Measurements from ENCODE around the gene MMRN1. TPM values are rescaled to one million over a fixed set of nuclear protein-coding genes. Genes with fewer than 3 reads are reported as not detected.

MMRN1 gene
- total RNA-seq, 1 donor from 2014 or later: 1.6 TPM

- no peak overlapping the region for H3K4me3 Mint-ChIP-seq (ENCODE audit: low read depth)
- DNase-seq (ENCODE audit: low spot score, unreplicated experiment): no peak
- H3K9me3 Mint-ChIP-seq (ENCODE audit: low read depth): peaks cover 7% of the 10 kb centered on the region
- H3K27me3 Mint-ChIP-seq: no peaks in the 10 kb centered on the region
- no peaks in the 10 kb centered on the region for H3K4me1 Mint-ChIP-seq (ENCODE audit: low read depth)
- H3K27ac Mint-ChIP-seq: no peak overlapping the region
- H3K36me3 Mint-ChIP-seq (ENCODE audit: insufficient read depth): no peaks in the 10 kb centered on the region
- TF ChIP-seq, protein P1, sequence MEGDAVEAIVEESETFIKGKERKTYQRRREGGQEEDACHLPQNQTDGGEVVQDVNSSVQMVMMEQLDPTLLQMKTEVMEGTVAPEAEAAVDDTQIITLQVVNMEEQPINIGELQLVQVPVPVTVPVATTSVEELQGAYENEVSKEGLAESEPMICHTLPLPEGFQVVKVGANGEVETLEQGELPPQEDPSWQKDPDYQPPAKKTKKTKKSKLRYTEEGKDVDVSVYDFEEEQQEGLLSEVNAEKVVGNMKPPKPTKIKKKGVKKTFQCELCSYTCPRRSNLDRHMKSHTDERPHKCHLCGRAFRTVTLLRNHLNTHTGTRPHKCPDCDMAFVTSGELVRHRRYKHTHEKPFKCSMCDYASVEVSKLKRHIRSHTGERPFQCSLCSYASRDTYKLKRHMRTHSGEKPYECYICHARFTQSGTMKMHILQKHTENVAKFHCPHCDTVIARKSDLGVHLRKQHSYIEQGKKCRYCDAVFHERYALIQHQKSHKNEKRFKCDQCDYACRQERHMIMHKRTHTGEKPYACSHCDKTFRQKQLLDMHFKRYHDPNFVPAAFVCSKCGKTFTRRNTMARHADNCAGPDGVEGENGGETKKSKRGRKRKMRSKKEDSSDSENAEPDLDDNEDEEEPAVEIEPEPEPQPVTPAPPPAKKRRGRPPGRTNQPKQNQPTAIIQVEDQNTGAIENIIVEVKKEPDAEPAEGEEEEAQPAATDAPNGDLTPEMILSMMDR (IDR thresholded peaks at IDR 0.05; ENCODE audit: unreplicated experiment): no peak
These were observed 31.1 kb upstream of the MMRN1 start for GRCh38 chr4:89863533-89863932.

DNA sequence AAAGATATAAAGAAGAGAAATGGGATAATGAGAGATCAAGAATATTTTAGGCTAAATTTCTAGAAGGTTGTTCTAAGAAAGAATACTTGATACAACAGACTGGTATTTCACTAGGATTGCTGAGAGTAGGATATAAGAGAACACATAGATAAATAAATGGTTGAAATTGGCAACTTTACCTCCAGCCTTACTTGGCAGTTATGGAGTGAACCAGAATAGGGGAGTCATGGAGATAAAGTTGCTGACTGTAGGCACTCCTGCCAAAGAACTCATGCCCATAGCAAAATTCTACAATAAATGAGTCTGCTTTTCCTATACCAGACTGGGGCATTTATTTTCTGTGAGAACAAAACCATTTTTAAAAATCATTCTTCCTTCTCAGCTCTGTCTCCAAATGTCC lies 26.4 kb upstream of the MMRN1 start:
- no peaks in the 10 kb centered on the region for H3K27me3 Mint-ChIP-seq

DNA sequence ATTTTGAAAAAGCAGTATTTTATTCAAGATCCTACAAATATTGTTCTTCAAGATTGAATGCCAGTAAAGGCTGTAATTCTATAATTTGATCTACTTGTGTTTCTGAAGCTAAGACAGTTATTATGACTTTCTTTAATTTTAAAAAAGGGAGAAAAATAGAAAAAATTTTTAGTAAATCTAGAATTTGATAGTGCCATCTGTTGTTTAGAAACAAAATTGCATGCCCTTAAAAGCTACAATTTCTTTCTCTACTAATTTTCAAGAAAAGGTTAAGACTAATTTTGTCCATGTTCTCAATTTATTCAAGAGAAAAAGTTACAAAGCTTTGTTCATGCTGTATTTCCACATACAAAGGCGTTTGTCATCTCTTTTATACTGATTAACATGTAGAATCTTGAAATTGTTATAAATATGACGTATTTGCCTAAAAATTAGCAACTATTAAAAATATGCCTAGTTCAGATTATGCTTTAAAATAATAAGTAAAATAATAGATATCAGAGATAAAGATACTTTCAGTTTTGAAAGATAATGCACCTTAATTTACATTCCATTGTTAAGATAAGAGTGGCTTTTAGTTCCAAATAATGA lies 25.6 kb upstream of the MMRN1 start:
- H3K27ac Mint-ChIP-seq: no peak overlapping the region
- TF ChIP-seq, protein P1 (IDR thresholded peaks at IDR 0.05; ENCODE audit: unreplicated experiment): peak; percentile 62
- peaks cover 5% of the 10 kb centered on the region for H3K9me3 Mint-ChIP-seq (ENCODE audit: low read depth)
- DNase-seq (ENCODE audit: low spot score, unreplicated experiment): no peak
- H3K36me3 Mint-ChIP-seq (ENCODE audit: insufficient read depth): no peaks in the 10 kb centered on the region
- H3K4me1 Mint-ChIP-seq (ENCODE audit: low read depth): no peaks in the 10 kb centered on the region
- H3K4me3 Mint-ChIP-seq (ENCODE audit: low read depth): no peak overlapping the region
- H3K27me3 Mint-ChIP-seq: no peaks in the 10 kb centered on the region

More for the DNA sequence above, 26.4 kb upstream of the MMRN1 start:
- Mint-ChIP-seq H3K27ac (no peak overlapping the region), H3K36me3 (ENCODE audit: insufficient read depth) (no peaks in the 10 kb centered on the region), H3K4me1 (ENCODE audit: low read depth) (no peaks in the 10 kb centered on the region), H3K4me3 (ENCODE audit: low read depth) (no peak overlapping the region), H3K9me3 (ENCODE audit: low read depth) (peaks cover 5% of the 10 kb centered on the region)
- TF ChIP-seq, protein P1 (IDR thresholded peaks at IDR 0.05; ENCODE audit: unreplicated experiment): no peak
- no peak for DNase-seq (ENCODE audit: low spot score, unreplicated experiment)

- Mint-ChIP-seq H3K36me3 (ENCODE audit: insufficient read depth) (no peaks in the 10 kb centered on the region), H3K27me3 (no peaks in the 10 kb centered on the region)
These were observed 23.4 kb upstream of the MMRN1 start for GRCh38 chr4:89871211-89871610.

DNA sequence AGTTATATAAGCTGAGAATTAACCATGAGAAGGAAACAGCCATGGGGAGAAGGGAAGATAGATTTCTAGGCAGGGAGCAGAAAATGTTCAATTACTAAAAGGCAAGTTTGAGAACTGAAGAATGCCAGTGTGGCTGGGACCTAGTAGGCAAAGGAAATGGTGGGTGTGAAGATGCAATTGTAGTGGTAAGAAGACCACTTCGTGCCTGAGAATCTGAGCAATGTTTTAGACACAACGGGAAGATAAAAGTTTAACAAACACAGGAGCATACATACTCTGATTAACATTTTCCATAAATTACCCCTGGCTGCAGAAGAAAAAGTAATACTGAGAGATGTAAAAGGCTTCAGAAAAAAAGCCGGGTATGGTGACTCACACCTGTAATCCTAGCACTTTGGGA lies 18.1 kb upstream of the MMRN1 start:
- H3K36me3 Mint-ChIP-seq (ENCODE audit: insufficient read depth): no peaks in the 10 kb centered on the region
- H3K4me1 Mint-ChIP-seq (ENCODE audit: low read depth): peaks cover 10% of the 10 kb centered on the region
- TF ChIP-seq, protein P1 (IDR thresholded peaks at IDR 0.05; ENCODE audit: unreplicated experiment): no peak
- H3K27ac Mint-ChIP-seq: no peak overlapping the region
- H3K9me3 Mint-ChIP-seq (ENCODE audit: low read depth): no peaks in the 10 kb centered on the region
- no peak overlapping the region for H3K4me3 Mint-ChIP-seq (ENCODE audit: low read depth)
- no peaks in the 10 kb centered on the region for H3K27me3 Mint-ChIP-seq
- no peak for DNase-seq (ENCODE audit: low spot score, unreplicated experiment)

More at GRCh38 chr4:89871211-89871610, 23.4 kb upstream of the MMRN1 start:
- H3K9me3 Mint-ChIP-seq (ENCODE audit: low read depth): peaks cover 5% of the 10 kb centered on the region
- H3K27ac Mint-ChIP-seq: no peak overlapping the region
- H3K4me1 Mint-ChIP-seq (ENCODE audit: low read depth): no peaks in the 10 kb centered on the region
- no peak overlapping the region for H3K4me3 Mint-ChIP-seq (ENCODE audit: low read depth)
- DNase-seq (ENCODE audit: low spot score, unreplicated experiment): no peak
- TF ChIP-seq, protein P1 (IDR thresholded peaks at IDR 0.05; ENCODE audit: unreplicated experiment): no peak
